Measurements from ENCODE around the gene PHF11. TPM values are rescaled to one million over a fixed set of nuclear protein-coding genes. Genes with fewer than 3 reads are reported as not detected.

PHF11 gene
- total RNA-seq, 2 donors from 2014 or later = 22.7 to 30.1 TPM

- WGBS, 2 donors = 80 to 87% methylated on average over 5 of the region's 5 CpGs
- no peaks in the 10 kb centered on the region for H3K27me3 ChIP-seq
- TF ChIP-seq, protein P1, sequence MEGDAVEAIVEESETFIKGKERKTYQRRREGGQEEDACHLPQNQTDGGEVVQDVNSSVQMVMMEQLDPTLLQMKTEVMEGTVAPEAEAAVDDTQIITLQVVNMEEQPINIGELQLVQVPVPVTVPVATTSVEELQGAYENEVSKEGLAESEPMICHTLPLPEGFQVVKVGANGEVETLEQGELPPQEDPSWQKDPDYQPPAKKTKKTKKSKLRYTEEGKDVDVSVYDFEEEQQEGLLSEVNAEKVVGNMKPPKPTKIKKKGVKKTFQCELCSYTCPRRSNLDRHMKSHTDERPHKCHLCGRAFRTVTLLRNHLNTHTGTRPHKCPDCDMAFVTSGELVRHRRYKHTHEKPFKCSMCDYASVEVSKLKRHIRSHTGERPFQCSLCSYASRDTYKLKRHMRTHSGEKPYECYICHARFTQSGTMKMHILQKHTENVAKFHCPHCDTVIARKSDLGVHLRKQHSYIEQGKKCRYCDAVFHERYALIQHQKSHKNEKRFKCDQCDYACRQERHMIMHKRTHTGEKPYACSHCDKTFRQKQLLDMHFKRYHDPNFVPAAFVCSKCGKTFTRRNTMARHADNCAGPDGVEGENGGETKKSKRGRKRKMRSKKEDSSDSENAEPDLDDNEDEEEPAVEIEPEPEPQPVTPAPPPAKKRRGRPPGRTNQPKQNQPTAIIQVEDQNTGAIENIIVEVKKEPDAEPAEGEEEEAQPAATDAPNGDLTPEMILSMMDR (IDR thresholded peaks at IDR 0.05) = no peak
- TF ChIP-seq POLR2A (IDR thresholded peaks at IDR 0.05) = no peak
- H3K4me3 ChIP-seq = no peak overlapping the region
- peaks cover 0 to 6% of the 10 kb centered on the region in 2 donors for H3K36me3 ChIP-seq (replicated peaks in 1 of 2; ENCODE audit: insufficient read depth in 1 of 2, low read depth in 2 of 2)
- H3K4me1 ChIP-seq = no peaks in the 10 kb centered on the region
- ATAC-seq = no peak
- H3K27ac ChIP-seq = no peak overlapping the region
- intact Hi-C loops (cut with DNase I) = no loop called here
- H3K9me3 ChIP-seq = no peaks in the 10 kb centered on the region
- no peak for DNase-seq
Measured at GRCh38 chr13:49539313-49539712, 43.6 kb downstream of the PHF11 start.

- ATAC-seq (no peak), DNase-seq (no peak)
- intact Hi-C loops (cut with DNase I) = no loop called here
- 89 to 90% methylated on average over 3 of the region's 3 CpGs for WGBS, 2 donors
- Histone ChIP-seq H3K4me1 (no peaks in the 10 kb centered on the region), H3K27ac (no peak overlapping the region), H3K9me3 (no peaks in the 10 kb centered on the region), H3K4me3 (no peak overlapping the region), H3K27me3 (no peaks in the 10 kb centered on the region), H3K36me3 (replicated peaks in 1 of 2; ENCODE audit: insufficient read depth in 1 of 2, low read depth in 2 of 2) (peaks cover 0 to 6% of the 10 kb centered on the region in 2 donors)
- TF ChIP-seq POLR2A (IDR thresholded peaks at IDR 0.05) = no peak
- TF ChIP-seq, protein P1 (IDR thresholded peaks at IDR 0.05) = no peak
Measured at GRCh38 chr13:49539746-49540145, 44.0 kb downstream of the PHF11 start.

DNA sequence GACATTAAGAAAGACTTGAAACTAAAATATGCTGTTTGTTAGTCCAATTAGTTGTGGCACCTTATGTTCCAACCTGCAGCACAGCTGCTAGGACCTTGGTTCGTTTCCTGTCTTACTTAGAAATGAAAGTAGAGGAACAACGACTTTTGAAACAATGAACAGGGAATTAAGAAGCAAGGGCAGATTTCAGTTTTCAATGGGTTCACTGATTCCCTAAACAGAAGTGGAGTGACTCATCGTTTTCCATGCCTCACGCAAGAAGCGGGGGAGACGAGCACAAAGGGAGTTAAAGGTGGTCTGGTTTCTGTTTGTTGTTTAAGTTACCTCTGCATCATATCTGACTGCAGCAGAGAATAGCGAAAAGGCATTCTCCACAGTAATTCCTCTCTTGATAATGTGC is 44.8 kb downstream of the PHF11 start:
- Histone ChIP-seq H3K4me1 (no peaks in the 10 kb centered on the region), H3K27ac (no peak overlapping the region), H3K4me3 (no peak overlapping the region), H3K27me3 (no peaks in the 10 kb centered on the region), H3K9me3 (no peaks in the 10 kb centered on the region), H3K36me3 (replicated peaks in 1 of 2; ENCODE audit: insufficient read depth in 1 of 2, low read depth in 2 of 2) (peaks cover 0 to 6% of the 10 kb centered on the region in 2 donors)
- DNase-seq (no peak), ATAC-seq (no peak)
- intact Hi-C loops (cut with DNase I) = no loop called here
- TF ChIP-seq, protein P1 (IDR thresholded peaks at IDR 0.05) = no peak
- no peak for TF ChIP-seq POLR2A (IDR thresholded peaks at IDR 0.05)
- WGBS, 2 donors = 77 to 82% methylated on average over 7 of the region's 7 CpGs

DNA sequence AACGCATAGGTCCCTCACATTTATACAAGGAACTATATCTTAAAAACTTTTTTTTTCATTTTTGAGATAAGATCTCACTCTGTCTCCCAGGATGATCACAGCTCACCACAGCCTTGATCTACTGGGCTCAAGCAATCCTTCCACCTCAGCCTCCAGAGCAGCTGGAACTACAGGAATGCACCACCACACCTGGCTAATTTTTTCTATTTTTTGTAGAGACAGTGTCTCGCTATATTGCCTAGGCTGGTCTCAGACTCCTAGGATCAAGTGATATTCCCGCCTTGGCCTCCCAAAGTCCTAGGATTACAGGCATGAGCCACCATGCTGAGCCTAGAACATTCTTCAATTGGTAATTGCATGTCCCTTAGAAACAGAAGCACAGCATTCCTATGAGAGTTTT is 47.9 kb downstream of the PHF11 start:
- 87 to 88% methylated on average over 3 of the region's 3 CpGs for WGBS, 2 donors
- Histone ChIP-seq H3K4me1 (no peaks in the 10 kb centered on the region), H3K27me3 (no peaks in the 10 kb centered on the region), H3K4me3 (no peak overlapping the region), H3K36me3 (replicated peaks in 1 of 2; ENCODE audit: insufficient read depth in 1 of 2, low read depth in 2 of 2) (peaks cover 0 to 10% of the 10 kb centered on the region in 2 donors), H3K9me3 (no peaks in the 10 kb centered on the region), H3K27ac (no peak overlapping the region)
- intact Hi-C loops (cut with DNase I) = no loop called here
- ATAC-seq = no peak
- no peak for TF ChIP-seq POLR2A (IDR thresholded peaks at IDR 0.05)
- TF ChIP-seq, protein P1 (IDR thresholded peaks at IDR 0.05) = no peak
- DNase-seq = no peak

- WGBS, 2 donors = 76 to 80% methylated on average over 4 of the region's 4 CpGs
- Histone ChIP-seq H3K4me1 (no peaks in the 10 kb centered on the region), H3K27ac (no peak overlapping the region), H3K9me3 (no peaks in the 10 kb centered on the region), H3K27me3 (no peaks in the 10 kb centered on the region), H3K36me3 (replicated peaks in 1 of 2; ENCODE audit: insufficient read depth in 1 of 2, low read depth in 2 of 2) (peaks cover 0 to 8% of the 10 kb centered on the region in 2 donors), H3K4me3 (no peak overlapping the region)
- no peak for TF ChIP-seq POLR2A (IDR thresholded peaks at IDR 0.05)
- TF ChIP-seq, protein P1 (IDR thresholded peaks at IDR 0.05) = no peak
- no peak for ATAC-seq
- DNase-seq = no peak
- intact Hi-C loops (cut with DNase I) = no loop called here
Measured at GRCh38 chr13:49545661-49546060, 49.9 kb downstream of the PHF11 start.
